Sigmoid colon (tissue), 7 donors: ENCODE data around the gene EMD. TPM values are rescaled to one million over a fixed set of nuclear protein-coding genes. Genes with fewer than 3 reads are reported as not detected.
"Not testable (repeated sequence)": the region's sequence is repeated elsewhere in the genome, so short reads cannot be mapped to it uniquely, and the experiment has no call there.

Experiments
- DNase-seq: peaks from one replicate; pipeline ENCODE4 v3.0.0-alpha.2; 2019
- H3K27ac ChIP-seq, 4 donors: fragments of 200-600 bp; sonication (generic); one replicate each; pipeline ENCODE4 v1.5.1; 2016 to 2019; ENCODE audit warnings: mild to moderate bottlenecking in 1 of 4
- H3K27me3 ChIP-seq, 3 donors: fragments of 200-600 bp; sonication (generic); one replicate each; pipeline ENCODE4 v1.5.1; 2019; ENCODE audit warnings: mild to moderate bottlenecking in 1 of 3
- H3K36me3 ChIP-seq, 4 donors: fragments of 200-600 bp; sonication (generic); one replicate each; pipeline ENCODE4 v1.5.1; 2016 to 2019
- H3K4me1 ChIP-seq, 4 donors: fragments of 200-600 bp; sonication (generic); one replicate each; pipeline ENCODE4 v1.5.1; 2017 to 2019
- H3K4me3 ChIP-seq, 4 donors: fragments of 200-600 bp; sonication (generic); one replicate each; pipeline ENCODE4 v1.5.1; 2017 to 2019; ENCODE audit warnings: mild to moderate bottlenecking in 2 of 4, moderate library complexity in 1 of 4
- H3K9me3 ChIP-seq, 4 donors: fragments of 200-600 bp in 3 of 4; sonication (generic) in 3 of 4; one replicate each; pipeline versions ENCODE4 v1.5.1 to v1.6.1; 2013 to 2019
- EP300 ChIP-seq, 4 donors: sonication (generic); formaldehyde crosslinking; IDR thresholded peaks; one replicate each; pipeline ENCODE4 v1.6.1; 2017; ENCODE audit warnings: antibody characterized with exemption in 4 of 4
- POLR2A ChIP-seq, 2 donors: fragments of 450-650 bp; IDR thresholded peaks; one replicate each; pipeline ENCODE4 v1.6.1; 2016; ENCODE audit warnings: antibody characterized with exemption in 2 of 2, mild to moderate bottlenecking in 2 of 2, moderate library complexity in 2 of 2
- POLR2AphosphoS5 ChIP-seq, 4 donors: sonication (generic); formaldehyde crosslinking; IDR thresholded peaks; one replicate each; pipeline ENCODE4 v1.6.1; 2017; ENCODE audit warnings: antibody characterized with exemption in 4 of 4
- WGBS, 2 donors: extraction: QIAGEN DNeasy Blood & Tissue Kit; methylation state at CpG; one replicate each; pipeline ENCODE4 v1.1.7; 2013; 5-methylcytosine and 5-hydroxymethylcytosine counted together
- intact Hi-C: fragments of 100-400 bp; cut with DNase I; formaldehyde crosslinking; loops from one replicate; pipeline ENCODE4 v1.15.1; 2023
- polyA plus RNA-seq, 3 donors: library from polyadenylated mRNA; stranded (reverse); fragments of 200-250 nt; gene quantifications; one replicate each; pipeline ENCODE4 v1.2.3, GENCODE V29; 2013
- total RNA-seq, 4 donors: library from RNA; depleted of rRNA; stranded (reverse); fragments of >200 nt; gene quantifications; one replicate each; pipeline ENCODE4 v1.1.0, GENCODE V29; 2016
- TF ChIP-seq, protein P1 (sequence below), 4 experiments: fragments of 450-650 bp in 3 of 4; fragments of 200-600 bp in 1 of 4; IDR thresholded peaks; one replicate each; pipeline ENCODE4 v1.5.1; 2016 to 2019; ENCODE audit warnings: antibody characterized with exemption in 4 of 4, mild to moderate bottlenecking in 3 of 4, moderate library complexity in 2 of 4
- donor health status: healthy with polysubstance abuse.
- donor health status: Bipolar disorder and iron deficiency.
- donor health status: healthy.

Gene EMD
- total and polyA plus RNA-seq, 7 donors: 40.7 to 87.9 (median 46.0) TPM

DNA sequence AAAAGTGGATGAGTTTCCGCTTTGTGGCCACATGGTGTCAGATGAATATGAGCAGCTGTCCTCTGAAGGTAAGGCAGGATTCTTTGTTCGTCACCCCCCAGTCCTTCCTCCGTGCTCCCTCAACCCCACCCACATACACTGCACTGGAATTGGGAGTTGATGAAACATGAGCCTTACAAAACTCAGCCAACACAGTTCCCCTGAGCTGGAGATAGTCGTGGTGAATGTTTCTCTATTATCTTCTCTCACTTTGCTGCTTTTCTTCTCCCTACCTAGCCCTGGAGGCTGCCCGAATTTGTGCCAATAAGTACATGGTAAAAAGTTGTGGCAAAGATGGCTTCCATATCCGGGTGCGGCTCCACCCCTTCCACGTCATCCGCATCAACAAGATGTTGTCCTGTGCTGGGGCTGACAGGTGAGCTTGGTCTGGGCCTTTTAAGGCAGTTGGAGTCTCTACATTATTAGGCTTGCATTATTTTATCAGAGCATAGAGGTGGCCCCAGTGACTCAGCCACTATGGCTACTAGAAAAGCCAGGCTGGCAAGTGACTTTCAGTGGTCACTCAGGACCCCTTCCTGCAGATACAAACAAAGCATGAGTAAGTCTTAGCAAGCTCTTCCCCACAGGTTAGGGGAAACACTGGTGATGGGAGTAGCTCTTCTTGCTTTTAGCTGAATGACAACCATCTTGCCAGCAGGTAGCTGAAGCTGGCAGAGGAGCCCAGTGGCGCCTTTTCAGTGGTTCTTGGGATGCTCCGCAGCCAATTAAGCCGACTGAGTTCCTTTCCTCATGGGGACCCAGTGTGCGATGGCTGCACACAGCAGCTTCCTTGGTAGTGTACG lies 20.7 kb downstream of the EMD start:
- H3K9me3 ChIP-seq: no peaks in the 10 kb centered on the region
- peak overlapping the region; percentile 95 to 98 (median 97) for H3K27ac ChIP-seq
- no peak for DNase-seq
- no peaks in the 10 kb centered on the region for H3K27me3 ChIP-seq
- WGBS, 2 donors: 32 to 44% methylated on average over 14 of the region's 14 CpGs
- intact Hi-C loops: loop anchor here (5.0 kb wide), 1 partner anchor 88 kb away; the partner anchor contains the start of gene UBL4A
- TF ChIP-seq, protein P1, sequence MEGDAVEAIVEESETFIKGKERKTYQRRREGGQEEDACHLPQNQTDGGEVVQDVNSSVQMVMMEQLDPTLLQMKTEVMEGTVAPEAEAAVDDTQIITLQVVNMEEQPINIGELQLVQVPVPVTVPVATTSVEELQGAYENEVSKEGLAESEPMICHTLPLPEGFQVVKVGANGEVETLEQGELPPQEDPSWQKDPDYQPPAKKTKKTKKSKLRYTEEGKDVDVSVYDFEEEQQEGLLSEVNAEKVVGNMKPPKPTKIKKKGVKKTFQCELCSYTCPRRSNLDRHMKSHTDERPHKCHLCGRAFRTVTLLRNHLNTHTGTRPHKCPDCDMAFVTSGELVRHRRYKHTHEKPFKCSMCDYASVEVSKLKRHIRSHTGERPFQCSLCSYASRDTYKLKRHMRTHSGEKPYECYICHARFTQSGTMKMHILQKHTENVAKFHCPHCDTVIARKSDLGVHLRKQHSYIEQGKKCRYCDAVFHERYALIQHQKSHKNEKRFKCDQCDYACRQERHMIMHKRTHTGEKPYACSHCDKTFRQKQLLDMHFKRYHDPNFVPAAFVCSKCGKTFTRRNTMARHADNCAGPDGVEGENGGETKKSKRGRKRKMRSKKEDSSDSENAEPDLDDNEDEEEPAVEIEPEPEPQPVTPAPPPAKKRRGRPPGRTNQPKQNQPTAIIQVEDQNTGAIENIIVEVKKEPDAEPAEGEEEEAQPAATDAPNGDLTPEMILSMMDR (IDR thresholded peaks at IDR 0.05): no peak
- peak in 1 of 4 donors; percentile 21 for TF ChIP-seq POLR2AphosphoS5 (IDR thresholded peaks at IDR 0.05)
- TF ChIP-seq EP300 (IDR thresholded peaks at IDR 0.05): no peak
- peaks cover 0 to 20% (median 13%) of the 10 kb centered on the region in 4 donors for H3K4me1 ChIP-seq
- H3K36me3 ChIP-seq: peaks cover 11 to 22% (median 14%) of the 10 kb centered on the region in 4 donors
- peak overlapping the region; percentile 59 to 80 (median 68) for H3K4me3 ChIP-seq

DNA sequence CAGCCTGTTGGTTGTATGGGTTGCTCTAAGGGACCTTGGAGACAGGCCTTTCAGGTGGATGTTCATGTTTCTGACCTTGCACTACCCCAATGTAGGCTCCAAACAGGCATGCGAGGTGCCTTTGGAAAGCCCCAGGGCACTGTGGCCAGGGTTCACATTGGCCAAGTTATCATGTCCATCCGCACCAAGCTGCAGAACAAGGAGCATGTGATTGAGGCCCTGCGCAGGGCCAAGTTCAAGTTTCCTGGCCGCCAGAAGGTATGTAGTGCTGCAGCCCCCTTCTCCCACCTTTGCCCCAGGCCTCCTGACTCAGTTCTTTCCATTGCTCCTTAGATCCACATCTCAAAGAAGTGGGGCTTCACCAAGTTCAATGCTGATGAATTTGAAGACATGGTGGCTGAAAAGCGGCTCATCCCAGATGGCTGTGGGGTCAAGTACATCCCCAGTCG lies 21.3 kb downstream of the EMD start:
- Histone ChIP-seq H3K4me1 (peaks cover 0 to 20% (median 13%) of the 10 kb centered on the region in 4 donors), H3K27ac (peak overlapping the region in 2 of 4 donors; percentile 96 to 98), H3K4me3 (peak overlapping the region in 1 of 4 donors; percentile 80), H3K36me3 (peaks cover 11 to 22% (median 14%) of the 10 kb centered on the region in 4 donors)
- DNase-seq, H3K27me3 ChIP-seq, intact Hi-C loops, H3K9me3 ChIP-seq: not testable (repeated sequence)
- WGBS, 2 donors: 82 to 87% methylated on average over 6 of the region's 6 CpGs

- peaks cover 0 to 20% (median 13%) of the 10 kb centered on the region in 4 donors for H3K4me1 ChIP-seq
- peak in 1 of 4 donors; percentile 20 for TF ChIP-seq POLR2AphosphoS5 (IDR thresholded peaks at IDR 0.05)
- TF ChIP-seq, protein P1 (IDR thresholded peaks at IDR 0.05): no peak
- intact Hi-C loops: no loop called here
- WGBS, 2 donors: 39 to 57% methylated on average over 6 of the region's 6 CpGs
- no peaks in the 10 kb centered on the region for H3K27me3 ChIP-seq
- no peak for DNase-seq
- no peak overlapping the region for H3K27ac ChIP-seq
- H3K36me3 ChIP-seq: peaks cover 11 to 22% (median 14%) of the 10 kb centered on the region in 4 donors
- H3K4me3 ChIP-seq: no peak overlapping the region
- H3K9me3 ChIP-seq: no peaks in the 10 kb centered on the region
These were observed 22.1 kb downstream of the EMD start for GRCh38 chrX:154401045-154401799.

- Histone ChIP-seq H3K36me3 (peaks cover 11 to 22% (median 14%) of the 10 kb centered on the region in 4 donors), H3K9me3 (no peaks in the 10 kb centered on the region), H3K27ac (no peak overlapping the region), H3K4me3 (no peak overlapping the region), H3K4me1 (peaks cover 0 to 16% (median 13%) of the 10 kb centered on the region in 4 donors), H3K27me3 (no peaks in the 10 kb centered on the region)
- DNase-seq: no peak
- intact Hi-C loops: loop anchor here (2.0 kb wide), 1 partner anchor 133 kb away; no protein-coding TSS in a partner anchor
- WGBS, 2 donors: 37 to 58% methylated on average over 6 of the region's 6 CpGs
- TF ChIP-seq POLR2AphosphoS5 (IDR thresholded peaks at IDR 0.05): no peak
- TF ChIP-seq, protein P1 (IDR thresholded peaks at IDR 0.05): no peak
- TF ChIP-seq POLR2A (IDR thresholded peaks at IDR 0.05): no peak
- no peak for TF ChIP-seq EP300 (IDR thresholded peaks at IDR 0.05)
These were observed 23.0 kb downstream of the EMD start for GRCh38 chrX:154401918-154402621.
